Activated CD4-positive, alpha-beta memory T cell treated with anti-CD3 and anti-CD28 coated beads for 36 hours (primary cell): ENCODE results near the gene FLOT2. TPM values are rescaled to one million over a fixed set of nuclear protein-coding genes. Genes with fewer than 3 reads are reported as not detected.
A peak's percentile ranks its signal among the peaks of the same experiment; 100 is the strongest.
"Not testable (repeated sequence)": the region's sequence is repeated elsewhere in the genome, so short reads cannot be mapped to it uniquely, and the experiment has no call there.

Experiments
- CTCF ChIA-PET: fragments of 350-600 bp; sonication (Branson Sonifier 250); formaldehyde crosslinking; loops from one replicate; lab custom pipeline; 2021; ENCODE audit warnings: antibody characterized with exemption, inconsistent platforms; lab: Charles Lee
- POLR2A ChIA-PET: fragments of 350-600 bp; sonication (Branson Sonifier 250); formaldehyde crosslinking; loops from one replicate; lab custom pipeline; 2021; ENCODE audit warnings: antibody characterized with exemption; lab: Charles Lee
- DNase-seq: peaks from one replicate; pipeline ENCODE4 v3.0.0-alpha.2; 2020
- H3K27ac Mint-ChIP-seq: one replicate; pipeline ENCODE4 v1.8.0; 2021; ENCODE audit warnings: mixed read lengths
- H3K27me3 Mint-ChIP-seq: one replicate; pipeline ENCODE4 v1.8.0; 2021; ENCODE audit warnings: mixed read lengths
- H3K36me3 Mint-ChIP-seq: one replicate; pipeline ENCODE4 v1.8.0; 2021; ENCODE audit warnings: mixed read lengths
- H3K4me1 Mint-ChIP-seq: one replicate; pipeline ENCODE4 v1.8.0; 2021; ENCODE audit warnings: low read depth, mixed read lengths
- H3K4me3 Mint-ChIP-seq: one replicate; pipeline ENCODE4 v1.8.0; 2021; ENCODE audit warnings: mild to moderate bottlenecking, mixed read lengths
- H3K9me3 Mint-ChIP-seq: one replicate; pipeline ENCODE4 v1.8.0; 2021; ENCODE audit warnings: mixed read lengths
- intact Hi-C: fragments of 100-400 bp; cut with micrococcal nuclease; formaldehyde crosslinking; loops from one replicate; pipeline ENCODE4 v1.15.1; 2023
- total RNA-seq, 2 experiments: library from RNA; stranded (reverse); gene quantifications; one replicate each; pipeline ENCODE4 v1.2.3, GENCODE V29; 2021

The FLOT2 gene
- total RNA-seq, 2 experiments from 2014 or later, result 110 to 118 TPM

GRCh38 chr17:28855336-28855679 is 42.2 kb downstream of the FLOT2 start:
- Mint-ChIP-seq H3K27me3 (no peaks in the 10 kb centered on the region), H3K27ac (peak overlapping the region; percentile 86), H3K9me3 (no peaks in the 10 kb centered on the region), H3K36me3 (peaks cover 16% of the 10 kb centered on the region), H3K4me1 (peaks cover 23% of the 10 kb centered on the region), H3K4me3 (peak overlapping the region; percentile 81)
- intact Hi-C loops, result loop anchor here (2.0 kb wide), 2 partner anchors 15 to 97 kb away; no protein-coding TSS in a partner anchor
- ChIA-PET POLR2A (interaction anchor here (1.0 to 2.2 kb wide), 2 partner anchors 20 to 47 kb away, joined by 3 to 7 read pairs; no protein-coding TSS in a partner anchor), CTCF (interaction anchor here (0.6 to 0.7 kb wide), 2 partner anchors 30 to 47 kb away, joined by 3 read pairs; partner anchors contain the start of gene DHRS13)
- no peak for DNase-seq

GRCh38 chr17:28854457-28855335 is 42.8 kb downstream of the FLOT2 start, which contains the start of gene ERAL1:
TSS of gene ERAL1 (plus strand) at chr17:28855016. CDS start at chr17:28855035, 19 bp downstream.
- no peaks in the 10 kb centered on the region for H3K9me3 Mint-ChIP-seq

GRCh38 chr17:28853295-28853694 is 44.2 kb downstream of the FLOT2 start:
- Mint-ChIP-seq H3K4me3 (no peak overlapping the region), H3K9me3 (no peaks in the 10 kb centered on the region), H3K4me1 (peaks cover 25% of the 10 kb centered on the region), H3K27ac (no peak overlapping the region), H3K36me3 (peaks cover 5% of the 10 kb centered on the region), H3K27me3 (no peaks in the 10 kb centered on the region)
- ChIA-PET CTCF (interaction anchor here (0.7 kb wide), 1 partner anchor 40 kb away, joined by 3 read pairs; no protein-coding TSS in a partner anchor), POLR2A (interaction anchor here (1.4 kb wide), 1 partner anchor 11 kb away, joined by 5 read pairs; the partner anchor contains the start of gene FAM222B)
- intact Hi-C loops, result no loop called here
- no peak for DNase-seq

More at GRCh38 chr17:28854457-28855335, 42.8 kb downstream of the FLOT2 start, which contains the start of gene ERAL1:
- POLR2A ChIA-PET, result interaction anchor here (1.0 to 2.2 kb wide), 3 partner anchors 12 to 47 kb away, joined by 3 to 7 read pairs (median 5); partner anchors contain the start of gene FAM222B
- Mint-ChIP-seq H3K36me3 (peaks cover 15% of the 10 kb centered on the region), H3K27me3 (no peaks in the 10 kb centered on the region), H3K4me3 (peak within 1 kb of the TSS; percentile 81), H3K27ac (peak within 1 kb of the TSS; percentile 86), H3K4me1 (peaks cover 23% of the 10 kb centered on the region)
- intact Hi-C loops, result loop anchor here (2.0 kb wide), 2 partner anchors 16 to 98 kb away; no protein-coding TSS in a partner anchor
- CTCF ChIA-PET, result interaction anchor here (0.7 kb wide), 1 partner anchor 48 kb away, joined by 3 read pairs; the partner anchor contains the start of gene DHRS13
- peak; percentile 92 for DNase-seq

DNA sequence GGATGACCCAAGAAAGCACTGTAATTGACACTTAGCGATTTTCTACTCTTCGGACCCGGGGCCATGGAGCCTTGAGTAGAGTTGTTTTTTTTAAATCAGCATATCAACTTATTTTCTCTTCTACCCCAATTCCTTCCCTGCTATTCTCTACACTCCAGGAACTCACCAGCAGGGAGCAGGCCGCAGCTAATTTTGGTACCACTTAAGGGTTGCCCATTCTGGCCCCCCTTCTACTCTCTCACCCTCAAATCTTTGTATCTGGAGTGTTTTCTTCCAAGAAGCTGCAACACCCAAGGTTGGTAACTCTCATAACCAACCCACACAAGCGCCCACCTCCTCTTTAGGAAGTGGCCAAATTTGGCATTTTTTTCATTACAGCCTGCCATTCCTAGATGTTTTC is 48.3 kb downstream of the FLOT2 start:
- Mint-ChIP-seq H3K27me3 (no peaks in the 10 kb centered on the region), H3K36me3 (no peaks in the 10 kb centered on the region), H3K27ac (no peak overlapping the region), H3K9me3 (no peaks in the 10 kb centered on the region), H3K4me1 (peaks cover 4% of the 10 kb centered on the region), H3K4me3 (no peak overlapping the region)
- DNase-seq, result peak; percentile 43
- ChIA-PET POLR2A (interaction anchor here (0.7 to 1.1 kb wide), 2 partner anchors 43 to 109 kb away, joined by 3 to 4 read pairs; no protein-coding TSS in a partner anchor), CTCF (interaction anchor here (0.6 to 2.9 kb wide), 28 partner anchors 9 to 122 kb away, joined by 3 to 19 read pairs (median 4); partner anchors contain the start of genes DHRS13 and FLOT2)
- intact Hi-C loops, result loop anchor here (2.0 kb wide), 1 partner anchor 54 kb away; the partner anchor contains the start of gene DHRS13

DNA sequence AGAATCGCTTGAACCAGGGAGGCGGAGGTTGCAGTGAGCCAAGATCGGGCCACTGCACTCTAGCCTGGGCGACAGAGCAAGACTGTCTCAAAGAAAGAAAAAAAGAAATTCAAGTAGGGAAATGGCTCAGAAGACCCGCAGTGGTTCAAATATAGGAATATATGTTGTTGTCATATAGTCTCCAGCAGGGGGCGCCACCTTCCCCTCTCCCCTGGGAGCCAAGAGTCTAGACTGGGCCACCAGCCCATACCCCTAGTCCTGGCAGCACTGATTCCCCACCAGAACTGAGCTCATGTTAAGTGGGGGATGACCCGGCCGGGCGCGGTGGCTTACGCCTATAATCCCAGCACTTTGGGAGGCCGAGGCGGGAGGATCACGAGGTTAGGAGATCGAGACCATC is 48.9 kb downstream of the FLOT2 start:
- not testable (repeated sequence) for H3K4me1 Mint-ChIP-seq, H3K9me3 Mint-ChIP-seq, H3K4me3 Mint-ChIP-seq, H3K27me3 Mint-ChIP-seq, H3K36me3 Mint-ChIP-seq, H3K27ac Mint-ChIP-seq
- intact Hi-C loops, result loop anchor here (1.0 to 2.0 kb wide), 2 partner anchors 28 to 54 kb away; partner anchors contain the start of gene DHRS13
- peak; percentile 77 for DNase-seq
- CTCF ChIA-PET, result interaction anchor here (0.7 to 2.9 kb wide), 24 partner anchors 10 to 121 kb away, joined by 3 to 19 read pairs (median 4); partner anchors contain the start of genes DHRS13 and FLOT2
- POLR2A ChIA-PET, result interaction anchor here (0.7 to 1.1 kb wide), 2 partner anchors 44 to 110 kb away, joined by 3 to 4 read pairs; no protein-coding TSS in a partner anchor

GRCh38 chr17:28846699-28847098 is 50.8 kb downstream of the FLOT2 start:
- intact Hi-C loops, POLR2A ChIA-PET: not testable (repeated sequence)
- CTCF ChIA-PET, result interaction anchor here (0.6 kb wide), 2 partner anchors 17 to 59 kb away, joined by 4 read pairs; no protein-coding TSS in a partner anchor

DNA sequence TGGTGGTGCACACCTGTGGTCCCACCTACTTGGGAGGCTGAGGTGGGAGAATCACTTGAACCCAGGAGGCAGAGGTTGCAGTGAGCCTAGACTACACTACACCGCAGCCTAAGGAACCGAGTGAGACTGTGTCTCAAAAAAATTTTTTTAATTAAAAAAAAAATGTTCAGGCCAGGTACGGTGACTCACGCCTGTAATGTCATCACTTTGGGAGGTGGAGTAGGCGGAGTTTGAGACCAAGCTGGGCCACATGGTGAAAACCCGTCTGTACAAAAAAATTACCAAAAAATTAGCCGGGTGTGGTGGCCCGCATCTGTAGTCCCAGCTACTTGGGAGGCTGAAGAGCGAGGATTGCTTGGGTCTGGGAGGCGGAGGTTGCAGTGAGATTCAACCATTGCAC is 51.3 kb downstream of the FLOT2 start:
- peak; percentile 24 for DNase-seq
- ChIA-PET CTCF (interaction anchor here (0.6 kb wide), 2 partner anchors 17 to 59 kb away, joined by 4 read pairs; no protein-coding TSS in a partner anchor), POLR2A (no interaction called here)
- no peak overlapping the region for H3K27ac Mint-ChIP-seq
- H3K4me3 Mint-ChIP-seq, result no peak overlapping the region
- peaks cover 12% of the 10 kb centered on the region for H3K4me1 Mint-ChIP-seq
- no peaks in the 10 kb centered on the region for H3K27me3 Mint-ChIP-seq
- H3K9me3 Mint-ChIP-seq, result no peaks in the 10 kb centered on the region
- intact Hi-C loops, result no loop called here
- no peaks in the 10 kb centered on the region for H3K36me3 Mint-ChIP-seq

More at GRCh38 chr17:28846699-28847098, 50.8 kb downstream of the FLOT2 start:
- H3K4me3 Mint-ChIP-seq, H3K27ac Mint-ChIP-seq, H3K4me1 Mint-ChIP-seq, H3K9me3 Mint-ChIP-seq, H3K27me3 Mint-ChIP-seq, DNase-seq, H3K36me3 Mint-ChIP-seq: not testable (repeated sequence)

DNA sequence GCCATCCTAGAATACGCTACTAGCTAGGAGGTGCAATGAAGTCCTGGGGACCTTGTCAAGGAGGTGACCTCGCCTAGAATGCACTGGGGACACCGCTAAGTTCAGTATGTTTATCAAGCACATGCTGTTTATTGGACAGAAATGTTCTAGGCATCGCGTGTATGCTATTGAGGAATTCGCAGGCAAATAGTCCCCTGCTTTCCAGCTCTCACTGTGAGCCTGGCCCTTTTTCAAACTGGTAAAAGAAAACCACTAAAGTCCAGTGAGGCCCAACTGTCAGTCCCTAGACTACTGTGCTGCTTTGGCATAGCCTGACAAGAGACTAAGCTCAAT is 53.8 kb downstream of the FLOT2 start:
- no peak for DNase-seq
- H3K9me3 Mint-ChIP-seq, result no peaks in the 10 kb centered on the region
- H3K27me3 Mint-ChIP-seq, result no peaks in the 10 kb centered on the region
- intact Hi-C loops, result loop anchor here (2.0 kb wide), 1 partner anchor 117 kb away; the partner anchor contains the start of gene TLCD1
- POLR2A ChIA-PET, result interaction anchor here (0.5 kb wide), 1 partner anchor 14 kb away, joined by 3 read pairs; no protein-coding TSS in a partner anchor
- H3K4me3 Mint-ChIP-seq, result peak overlapping the region; percentile 37
- no peaks in the 10 kb centered on the region for H3K36me3 Mint-ChIP-seq
- CTCF ChIA-PET, result interaction anchor here (0.9 to 1.4 kb wide), 2 partner anchors 11 to 80 kb away, joined by 3 to 6 read pairs; no protein-coding TSS in a partner anchor
- H3K4me1 Mint-ChIP-seq, result peaks cover 24% of the 10 kb centered on the region
- H3K27ac Mint-ChIP-seq, result no peak overlapping the region

GRCh38 chr17:28842282-28843012 is 55.1 kb downstream of the FLOT2 start, which contains the start of gene FAM222B:
TSS of gene FAM222B (minus strand) at chr17:28842790. CDS start at chr17:28766667, 76,123 bp downstream.
- intact Hi-C loops, result loop anchor here (1.0 to 2.0 kb wide), 3 partner anchors 30 to 116 kb away; partner anchors contain the start of gene TLCD1
- no peaks in the 10 kb centered on the region for H3K27me3 Mint-ChIP-seq
- peak; percentile 91 for DNase-seq
- H3K27ac Mint-ChIP-seq, result peak within 1 kb of the TSS; percentile 88
- CTCF ChIA-PET, result interaction anchor here (0.8 to 3.0 kb wide), 10 partner anchors 32 to 274 kb away, joined by 3 to 40 read pairs (median 6); partner anchors contain the start of genes DHRS13, FLOT2 and TLCD1
- no peaks in the 10 kb centered on the region for H3K9me3 Mint-ChIP-seq
- peaks cover 24% of the 10 kb centered on the region for H3K4me1 Mint-ChIP-seq
- peak within 1 kb of the TSS; percentile 95 for H3K4me3 Mint-ChIP-seq
- no peaks in the 10 kb centered on the region for H3K36me3 Mint-ChIP-seq
- POLR2A ChIA-PET, result interaction anchor here (0.6 to 1.6 kb wide), 14 partner anchors 10 to 117 kb away, joined by 3 to 10 read pairs (median 4); partner anchors contain the start of genes DHRS13 and FLOT2

DNA sequence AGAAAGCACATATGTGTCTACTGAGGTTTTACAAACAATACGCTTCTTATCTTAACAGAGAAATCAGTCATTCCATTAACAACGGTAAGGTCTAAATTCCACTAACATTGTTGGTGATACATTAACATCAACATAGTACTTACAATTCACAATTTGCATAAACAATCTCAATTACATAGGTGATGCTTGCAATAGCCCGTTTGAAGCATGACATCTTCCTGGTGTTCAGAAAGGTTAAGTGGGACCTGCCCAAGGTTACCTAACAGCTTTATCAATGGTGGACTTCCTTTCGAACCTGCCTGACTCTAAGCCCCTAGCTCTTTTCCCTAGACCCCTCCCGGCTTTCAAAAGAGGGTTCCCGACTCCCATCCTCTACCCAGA is 55.6 kb downstream of the FLOT2 start:
- Mint-ChIP-seq H3K4me3 (peak overlapping the region; percentile 95), H3K27me3 (no peaks in the 10 kb centered on the region), H3K36me3 (no peaks in the 10 kb centered on the region), H3K9me3 (no peaks in the 10 kb centered on the region), H3K27ac (peak overlapping the region; percentile 88), H3K4me1 (peaks cover 24% of the 10 kb centered on the region)
- ChIA-PET POLR2A (interaction anchor here (0.6 to 1.6 kb wide), 13 partner anchors 9 to 117 kb away, joined by 3 to 10 read pairs (median 4); partner anchors contain the start of genes DHRS13 and FLOT2), CTCF (interaction anchor here (0.8 to 3.0 kb wide), 10 partner anchors 31 to 275 kb away, joined by 3 to 40 read pairs (median 6); partner anchors contain the start of genes DHRS13, FLOT2 and TLCD1)
- intact Hi-C loops, result loop anchor here (1.0 to 2.0 kb wide), 3 partner anchors 30 to 115 kb away; partner anchors contain the start of gene TLCD1
- DNase-seq, result no peak
